Erythroblast (primary cell): ENCODE results near the gene IL1RAPL1.

Source experiments
- DNase-seq, 2 experiments: peaks; one replicate each; lab custom pipeline; 2025; lab: John Stamatoyannopoulos, UW
- GATA1 ChIP-seq: IDR thresholded peaks from 2 replicates; pipeline ENCODE4 v1.6.1; 2011; ENCODE audit warnings: low read depth, mild to moderate bottlenecking, control low read depth, low read length, moderate library complexity
- POLR2A ChIP-seq: IDR thresholded peaks from 2 replicates; pipeline ENCODE4 v1.6.1; 2011; ENCODE audit warnings: mild to moderate bottlenecking, low read length

IL1RAPL1 gene

DNA sequence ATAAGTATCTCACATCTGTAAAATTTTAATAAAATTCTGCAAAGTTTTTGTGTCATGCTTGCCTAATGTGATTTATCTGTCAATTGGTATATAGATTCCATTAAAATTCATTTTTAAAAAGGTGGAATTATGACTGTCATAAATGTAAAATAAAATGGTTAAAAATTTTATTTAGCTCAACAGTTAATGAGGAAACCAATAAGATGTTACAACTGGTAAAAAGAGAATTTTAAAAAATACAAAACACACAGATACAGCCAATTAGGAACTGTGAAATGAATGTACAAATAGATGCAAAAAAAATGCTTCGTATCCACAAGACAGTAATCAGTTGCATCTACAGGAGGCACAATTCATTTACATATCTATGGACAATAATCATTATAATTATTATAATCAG is 297.6 kb downstream of the IL1RAPL1 start:
- DNase-seq = no peak
- TF ChIP-seq GATA1 (no peak), POLR2A (no peak)

DNA sequence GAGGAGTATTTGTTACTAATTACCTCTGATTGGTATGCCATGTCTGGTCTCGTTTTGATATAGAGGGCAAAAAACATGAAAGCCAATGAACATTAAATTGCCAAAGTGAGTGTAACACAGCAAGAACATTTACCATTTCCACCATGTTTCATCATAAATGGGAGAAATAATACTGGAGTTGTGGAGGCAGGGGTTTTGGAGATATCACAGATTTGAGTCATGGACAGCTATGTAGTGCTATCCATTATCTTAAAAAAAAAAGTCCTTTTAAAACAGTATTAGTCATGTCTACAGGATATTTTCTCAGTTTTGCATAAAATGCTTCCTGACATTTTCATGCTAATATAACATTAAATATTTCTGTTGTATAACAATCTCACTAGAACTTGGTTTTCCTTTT is 301.2 kb downstream of the IL1RAPL1 start:
- DNase-seq = no peak
- TF ChIP-seq GATA1 (no peak), POLR2A (no peak)

DNA sequence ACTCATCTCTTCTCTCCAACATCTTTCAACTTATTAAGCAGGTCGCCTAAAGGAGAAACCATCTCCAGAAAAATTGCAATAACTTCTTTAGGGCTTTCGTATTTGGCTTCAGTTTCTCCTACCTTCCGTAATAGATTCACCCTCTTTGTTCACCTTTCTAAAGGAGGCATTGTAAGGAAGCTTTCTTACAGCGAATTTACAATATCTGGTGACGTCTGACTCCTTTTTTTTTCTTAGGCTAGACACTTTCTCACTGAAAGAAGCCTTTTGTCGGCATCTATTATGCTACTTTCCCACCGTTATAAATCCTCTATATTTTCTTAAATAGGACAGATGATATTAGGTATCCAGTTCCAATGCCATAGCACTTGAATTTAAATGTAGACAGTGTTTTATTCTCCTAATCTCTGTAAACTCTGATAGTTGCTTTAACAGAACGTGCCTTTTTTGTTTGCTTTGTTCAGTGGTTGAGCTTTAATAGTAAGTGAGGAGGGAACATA is 302.4 kb downstream of the IL1RAPL1 start:
- no peak for TF ChIP-seq POLR2A
- no peak for TF ChIP-seq GATA1
- DNase-seq = no peak

DNA sequence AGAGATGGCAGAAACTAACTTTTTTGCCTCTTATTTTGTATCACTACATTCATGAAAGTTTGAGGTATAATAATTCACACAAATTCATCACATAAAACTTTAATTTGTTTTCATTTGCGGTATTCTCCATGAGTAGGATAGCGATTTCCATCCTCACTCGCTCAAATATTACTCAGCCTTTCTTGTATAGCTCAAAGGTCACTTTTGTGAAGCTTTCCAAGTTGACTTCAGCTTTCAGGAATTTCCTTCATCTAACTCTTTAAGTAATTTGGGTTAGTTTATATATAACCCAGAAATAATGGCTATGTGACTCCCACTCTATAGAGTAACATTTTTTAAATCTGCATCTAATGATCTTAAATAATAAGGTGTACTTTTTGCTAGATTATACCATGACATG is 314.4 kb downstream of the IL1RAPL1 start:
- no peak for TF ChIP-seq GATA1
- TF ChIP-seq POLR2A = no peak
- no peak for DNase-seq

DNA sequence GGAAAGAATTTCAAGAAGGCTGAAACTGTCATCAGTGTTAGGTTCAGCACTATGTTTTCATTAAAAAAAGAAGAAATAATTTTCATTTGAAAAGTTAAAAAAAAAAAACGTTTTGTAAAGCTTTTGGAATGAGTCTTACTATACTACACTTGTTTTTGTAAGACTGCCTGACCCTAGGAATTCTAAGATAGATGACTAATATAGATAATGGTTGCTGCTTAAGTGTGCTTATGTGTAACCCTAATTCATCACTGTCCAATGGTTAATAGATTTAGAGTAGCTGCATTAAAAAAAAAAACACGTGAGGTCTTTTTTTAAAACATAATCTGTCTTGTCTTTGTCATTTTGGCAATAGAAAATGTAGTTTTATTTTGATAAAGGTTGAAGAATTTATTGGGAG is 323.2 kb downstream of the IL1RAPL1 start:
- TF ChIP-seq POLR2A = no peak
- TF ChIP-seq GATA1 = no peak
- no peak for DNase-seq

DNA sequence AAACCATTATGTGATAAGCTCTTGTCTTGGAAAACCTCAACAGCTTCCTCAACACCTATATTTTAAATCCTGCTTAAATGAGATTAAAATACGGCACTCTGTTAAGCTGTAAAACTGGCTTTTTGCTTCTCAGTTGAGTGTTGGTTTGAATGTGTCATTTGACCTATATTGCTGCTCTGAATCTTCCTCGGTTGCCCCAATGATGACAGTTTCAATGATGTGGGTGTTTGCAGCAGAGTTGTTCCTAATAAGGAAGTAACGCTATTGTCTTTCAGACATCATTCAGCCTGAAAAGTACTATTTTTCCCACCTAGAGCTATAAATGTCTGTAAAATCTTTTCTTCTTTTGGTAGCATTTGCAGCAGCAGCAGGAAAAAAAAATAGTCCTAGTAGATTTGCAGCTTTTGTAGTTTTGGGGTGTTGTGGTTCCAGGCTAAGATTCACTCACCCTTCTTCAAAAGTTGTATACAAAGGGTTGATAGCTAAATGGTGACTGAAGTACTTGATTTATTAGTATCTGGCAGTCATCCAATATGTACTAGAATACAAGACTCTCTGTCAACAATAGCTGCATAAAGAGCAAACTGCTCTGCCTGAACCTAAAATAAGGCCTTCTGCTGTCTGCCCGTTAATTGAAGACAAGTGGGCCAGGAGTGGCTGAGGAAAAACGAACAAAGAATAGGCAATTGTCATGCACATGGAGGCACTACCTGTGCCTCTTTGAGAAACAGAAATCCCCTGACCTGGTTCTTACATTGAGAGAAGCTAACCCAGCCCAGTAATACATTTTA is 333.1 kb downstream of the IL1RAPL1 start:
- no peak for TF ChIP-seq POLR2A
- TF ChIP-seq GATA1 = no peak
- no peak for DNase-seq

DNA sequence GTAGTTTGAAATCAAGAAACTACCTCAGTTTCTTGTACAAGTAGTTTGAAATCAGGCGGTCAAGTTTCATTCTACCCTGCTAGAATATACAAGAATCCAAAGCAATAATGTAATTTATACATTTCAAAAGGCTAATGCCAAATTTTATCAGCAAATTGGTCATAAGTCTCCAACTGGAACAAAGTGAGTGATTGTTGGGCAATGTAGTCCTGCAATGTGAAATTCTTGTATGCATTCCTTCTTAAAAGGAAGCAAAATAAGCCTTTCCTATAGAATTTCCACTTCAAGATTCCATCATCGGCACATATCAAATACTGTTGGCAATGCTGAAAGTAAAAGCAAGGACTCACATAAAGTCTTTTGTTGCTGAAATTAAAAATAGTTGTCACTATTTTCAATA is 334.9 kb downstream of the IL1RAPL1 start:
- no peak for DNase-seq
- TF ChIP-seq POLR2A (no peak), GATA1 (no peak)

DNA sequence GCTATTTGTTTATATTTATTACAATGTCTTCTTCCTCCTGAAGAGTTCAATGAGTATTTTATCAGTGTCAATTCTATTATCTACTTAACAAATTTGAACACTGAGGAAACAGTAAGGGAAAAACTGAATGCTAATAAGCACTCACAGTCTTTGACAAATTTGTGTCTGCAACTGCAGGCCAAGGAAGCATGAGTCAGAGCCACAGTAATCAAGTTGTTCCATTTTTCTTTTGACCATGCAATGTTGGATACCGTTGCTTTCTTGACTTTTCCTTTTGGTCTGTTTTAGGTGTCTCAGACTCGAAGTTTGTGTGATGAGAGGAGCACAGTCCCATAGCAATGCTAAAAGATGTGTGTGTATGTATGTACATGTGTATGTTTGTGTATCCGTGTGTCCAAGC is 359.6 kb downstream of the IL1RAPL1 start:
- DNase-seq = no peak
- no peak for TF ChIP-seq GATA1
- TF ChIP-seq POLR2A = no peak

DNA sequence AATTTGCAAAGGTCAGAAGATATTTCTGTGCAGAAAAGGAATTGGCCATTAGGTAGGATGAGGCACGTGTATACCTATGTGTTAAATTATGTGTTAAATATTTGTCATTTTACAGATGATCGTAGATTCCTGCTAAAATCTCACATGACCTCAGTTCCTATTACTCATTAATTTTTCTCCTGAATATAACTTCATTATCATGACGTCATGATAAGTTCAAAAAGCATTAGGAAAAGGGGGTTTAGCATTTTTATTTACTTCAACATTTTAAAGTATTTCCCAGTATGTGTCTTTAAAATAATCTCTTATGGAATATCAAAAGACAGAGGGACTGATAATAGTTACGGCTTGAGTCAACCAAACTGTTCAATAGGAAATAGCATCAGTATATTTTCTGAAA is 372.8 kb downstream of the IL1RAPL1 start:
- TF ChIP-seq POLR2A = no peak
- no peak for TF ChIP-seq GATA1
- no peak for DNase-seq

DNA sequence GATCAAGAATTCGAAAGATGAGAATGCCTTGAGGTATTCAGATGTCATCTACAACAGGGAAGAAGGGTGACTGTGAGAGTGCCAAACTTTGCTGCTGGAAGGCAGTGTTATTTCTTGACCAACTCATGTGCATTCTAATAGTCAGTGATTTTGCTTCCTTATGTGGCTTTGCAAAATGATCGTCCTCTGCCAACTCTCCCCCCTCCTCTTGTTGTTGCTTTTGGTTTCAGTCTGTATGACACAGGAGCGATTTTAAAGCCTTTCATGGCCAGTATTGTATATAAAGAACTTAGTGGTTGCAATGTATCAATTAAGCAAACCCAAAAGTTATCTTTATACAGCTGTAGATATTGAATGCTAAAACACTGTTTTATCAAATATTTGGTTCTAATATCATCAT is 379.1 kb downstream of the IL1RAPL1 start:
- no peak for TF ChIP-seq GATA1
- no peak for TF ChIP-seq POLR2A

DNA sequence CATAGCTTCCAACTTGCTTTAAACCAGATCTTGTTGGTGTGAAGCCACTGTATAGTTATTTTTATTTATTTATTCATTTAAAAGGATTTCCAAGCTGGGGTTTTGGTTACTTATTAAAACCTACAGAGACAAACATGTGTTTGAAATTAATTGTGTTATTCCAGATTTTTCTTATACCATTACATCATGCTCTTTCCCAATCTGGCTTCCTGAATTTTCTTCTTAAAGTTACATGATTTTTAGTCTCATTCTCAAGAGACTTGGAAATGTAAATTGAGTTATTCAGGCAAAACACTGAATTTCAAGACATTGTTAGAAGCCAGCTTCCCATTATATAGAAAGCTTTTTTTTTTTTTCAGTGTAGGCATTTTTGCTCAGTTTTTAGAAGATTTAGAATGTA is 381.9 kb downstream of the IL1RAPL1 start:
- DNase-seq = no peak
- no peak for TF ChIP-seq POLR2A
- TF ChIP-seq GATA1 = no peak

More for the DNA sequence above, 379.1 kb downstream of the IL1RAPL1 start:
- no peak for DNase-seq

DNA sequence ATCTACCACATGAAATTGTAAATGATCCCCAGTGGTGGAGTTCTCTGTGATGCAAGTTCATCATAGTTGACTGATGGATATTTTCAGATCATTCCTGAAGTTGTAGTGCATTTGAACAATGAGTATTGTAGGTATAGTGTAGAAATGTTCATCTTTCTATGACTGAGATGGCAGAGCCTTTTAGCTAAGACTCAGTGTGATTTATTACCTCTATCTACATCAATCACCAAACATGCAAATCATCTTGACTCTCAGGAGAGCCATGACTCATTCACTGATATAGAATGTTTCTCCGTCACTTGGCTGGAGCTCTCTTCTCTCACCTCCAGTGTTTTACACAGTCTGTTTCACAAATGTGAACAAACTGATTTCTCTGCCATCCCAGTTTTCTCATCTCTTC is 392.6 kb downstream of the IL1RAPL1 start:
- TF ChIP-seq POLR2A = no peak
- DNase-seq = no peak

DNA sequence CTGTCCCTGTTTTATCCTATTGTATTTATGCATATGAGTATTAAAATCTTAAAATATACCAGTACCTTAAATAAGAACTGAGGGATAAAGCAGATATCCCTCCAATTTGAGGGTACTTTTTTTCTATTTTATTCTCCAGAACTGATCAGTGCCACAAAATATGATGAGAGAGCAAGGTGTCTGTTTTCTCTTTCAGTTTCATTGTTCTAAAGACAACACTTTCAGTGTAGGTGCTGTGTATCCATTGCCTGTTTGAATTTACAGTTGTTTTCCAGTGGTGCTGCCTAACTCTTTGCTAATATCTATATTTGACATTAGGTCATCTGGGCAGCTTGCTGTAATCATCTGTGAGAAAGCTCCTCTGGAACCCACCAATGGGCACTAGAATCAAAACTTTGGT is 394.7 kb downstream of the IL1RAPL1 start:
- no peak for DNase-seq
- TF ChIP-seq GATA1 (no peak), POLR2A (no peak)

DNA sequence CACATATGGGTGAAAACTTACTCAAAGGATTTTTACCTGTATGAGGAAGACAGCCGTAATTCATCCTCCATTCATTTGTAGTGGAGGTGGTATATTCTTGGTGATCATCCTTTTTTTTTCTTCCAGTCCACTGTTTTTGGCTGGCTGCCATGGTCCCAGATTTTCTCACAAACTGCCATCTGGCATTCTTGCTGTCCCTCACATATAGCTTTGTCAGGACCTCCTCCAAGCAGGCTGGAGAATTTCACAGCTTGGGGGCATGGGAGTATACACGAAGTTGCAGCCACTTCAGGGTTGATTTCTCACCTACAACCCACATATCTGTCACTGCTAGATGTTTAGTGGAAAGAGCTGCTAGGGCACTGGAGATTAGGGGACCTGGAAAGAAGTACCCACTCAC is 401.0 kb downstream of the IL1RAPL1 start:
- no peak for TF ChIP-seq POLR2A
- TF ChIP-seq GATA1 = no peak
- DNase-seq = no peak

DNA sequence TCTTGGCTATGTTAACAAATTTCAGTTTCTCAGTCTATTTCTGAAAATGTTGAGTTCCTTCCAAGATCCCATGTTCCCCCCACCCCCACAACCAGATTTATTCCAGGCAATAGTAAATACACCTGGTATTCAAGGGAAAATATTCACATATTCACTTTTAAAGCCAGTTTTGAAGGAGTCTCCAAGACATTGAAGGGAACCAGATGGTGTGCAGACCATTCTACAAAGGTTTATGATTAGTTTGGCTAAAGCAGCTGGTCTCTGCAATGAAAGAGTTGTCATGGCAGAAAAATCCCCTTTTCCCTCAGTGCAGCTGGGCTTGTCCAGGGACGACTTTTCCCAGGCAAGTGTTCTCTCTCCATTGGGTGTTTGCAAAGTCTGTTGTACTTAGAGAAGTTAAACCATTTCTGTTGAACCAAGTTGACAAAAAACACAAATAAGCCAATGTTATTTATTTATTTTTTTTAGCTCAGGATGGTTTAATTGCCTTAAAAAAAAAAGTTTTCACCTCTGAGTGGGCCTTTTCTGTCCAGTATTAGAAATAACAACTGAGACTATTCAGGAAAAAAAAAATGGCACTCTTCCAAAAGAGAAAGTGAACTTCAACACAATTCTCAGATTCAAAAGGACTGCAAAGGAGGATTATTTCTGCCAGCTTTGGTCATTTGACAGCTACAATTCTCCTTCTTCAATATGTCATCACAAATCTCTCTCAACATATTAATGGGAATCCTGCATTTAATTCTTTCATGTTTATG is 410.6 kb downstream of the IL1RAPL1 start:
- no peak for TF ChIP-seq POLR2A
- no peak for TF ChIP-seq GATA1
- no peak for DNase-seq
